Parathyroid adenoma (tissue), 2 donors: Measurements from ENCODE around the gene KRTAP10-1.

Source experiments
- H2AFZ ChIP-seq: fragments of 300-600 bp; sonication (generic); one replicate; pipeline ENCODE4 v1.7.0; 2017; ENCODE audit warnings: antibody characterized with exemption, mild to moderate bottlenecking
- H3K27ac ChIP-seq: fragments of 300-600 bp; sonication (generic); one replicate; pipeline ENCODE4 v1.7.0; 2017
- H3K27me3 ChIP-seq: fragments of 300-600 bp; sonication (generic); one replicate; pipeline ENCODE4 v1.7.0; 2017; ENCODE audit warnings: low read length; ENCODE audit not compliant: control insufficient read depth, insufficient read depth
- H3K36me3 ChIP-seq: fragments of 300-600 bp; sonication (generic); one replicate; pipeline ENCODE4 v1.7.0; 2017; ENCODE audit warnings: low read length; ENCODE audit not compliant: control insufficient read depth, insufficient read depth
- H3K4me1 ChIP-seq: fragments of 300-600 bp; sonication (generic); one replicate; pipeline ENCODE4 v1.7.0; 2017; ENCODE audit warnings: control low read depth
- H3K4me2 ChIP-seq: fragments of 300-600 bp; sonication (generic); one replicate; pipeline ENCODE4 v1.7.0; 2017; ENCODE audit warnings: low read length
- H3K4me3 ChIP-seq: fragments of 300-600 bp; sonication (generic); one replicate; pipeline ENCODE4 v1.7.0; 2017; ENCODE audit warnings: low read depth, low read length
- H3K79me2 ChIP-seq: fragments of 300-600 bp; sonication (generic); one replicate; pipeline ENCODE4 v1.7.0; 2017; ENCODE audit warnings: control low read depth
- H3K9ac ChIP-seq: fragments of 300-600 bp; sonication (generic); one replicate; pipeline ENCODE4 v1.7.0; 2017; ENCODE audit warnings: mild to moderate bottlenecking
- H3K9me3 ChIP-seq: fragments of 300-600 bp; sonication (generic); one replicate; pipeline ENCODE4 v1.7.0; 2017; ENCODE audit warnings: low read length; ENCODE audit not compliant: control insufficient read depth
- CTCF ChIP-seq: fragments of 300-600 bp; sonication (generic); IDR thresholded peaks from one replicate; pipeline ENCODE4 v1.7.0; 2017; ENCODE audit warnings: antibody characterized with exemption, mild to moderate bottlenecking
- donor health status: primary hyperparathyroidism.

Gene KRTAP10-1

GRCh38 chr21:44494956-44495355 lies 45.0 kb downstream of the KRTAP10-1 start:
- no peak overlapping the region for H3K4me3 ChIP-seq

GRCh38 chr21:44494418-44494817 lies 45.6 kb downstream of the KRTAP10-1 start:
- TF ChIP-seq CTCF = no peak
- Histone ChIP-seq H3K27ac (no peak overlapping the region), H3K4me1 (no peaks in the 10 kb centered on the region), H3K9ac (no peak overlapping the region), H3K4me2 (no peak overlapping the region), H3K79me2 (no peaks in the 10 kb centered on the region), H3K4me3 (no peak overlapping the region), H2AFZ (no peak overlapping the region), H3K27me3 (no peaks in the 10 kb centered on the region), H3K36me3 (no peaks in the 10 kb centered on the region), H3K9me3 (no peaks in the 10 kb centered on the region)

More at GRCh38 chr21:44494956-44495355, 45.0 kb downstream of the KRTAP10-1 start:
- H3K9ac ChIP-seq = no peak overlapping the region
- H3K4me2 ChIP-seq = no peak overlapping the region
- TF ChIP-seq CTCF = no peak
- H3K4me1 ChIP-seq = no peaks in the 10 kb centered on the region
- no peaks in the 10 kb centered on the region for H3K9me3 ChIP-seq
- H2AFZ ChIP-seq = no peak overlapping the region
- no peak overlapping the region for H3K27ac ChIP-seq
- H3K27me3 ChIP-seq = no peaks in the 10 kb centered on the region
- no peaks in the 10 kb centered on the region for H3K36me3 ChIP-seq
- H3K79me2 ChIP-seq = no peaks in the 10 kb centered on the region

- no peak overlapping the region for H3K27ac ChIP-seq
- H3K4me1 ChIP-seq = no peaks in the 10 kb centered on the region
- no peaks in the 10 kb centered on the region for H3K27me3 ChIP-seq
- no peak overlapping the region for H2AFZ ChIP-seq
- H3K9me3 ChIP-seq = peaks cover 2% of the 10 kb centered on the region
- H3K4me2 ChIP-seq = no peak overlapping the region
- H3K79me2 ChIP-seq = no peaks in the 10 kb centered on the region
- TF ChIP-seq CTCF = no peak
- H3K9ac ChIP-seq = no peak overlapping the region
- H3K4me3 ChIP-seq = no peak overlapping the region
- H3K36me3 ChIP-seq = no peaks in the 10 kb centered on the region
Measured at GRCh38 chr21:44492567-44493385, 47.2 kb downstream of the KRTAP10-1 start.

- Histone ChIP-seq H3K27ac (no peak overlapping the region), H3K9me3 (peaks cover 2% of the 10 kb centered on the region), H2AFZ (no peak overlapping the region)
Measured at GRCh38 chr21:44490816-44491215, 49.2 kb downstream of the KRTAP10-1 start.

More at GRCh38 chr21:44490816-44491215, 49.2 kb downstream of the KRTAP10-1 start:
- Histone ChIP-seq H3K4me2 (no peak overlapping the region), H3K4me1 (no peaks in the 10 kb centered on the region), H3K27me3 (no peaks in the 10 kb centered on the region), H3K9ac (no peak overlapping the region), H3K4me3 (no peak overlapping the region), H3K79me2 (no peaks in the 10 kb centered on the region), H3K36me3 (no peaks in the 10 kb centered on the region)
- TF ChIP-seq CTCF = no peak
